HG02884 (cell line): Measurements from ENCODE around the gene KCNK1.

Source experiments
- ATAC-seq: cut with Tn5 transposase; IDR thresholded peaks from one replicate; pipeline ENCODE4 v1.9.1; 2021; ENCODE audit warnings: mild to moderate bottlenecking, moderate library complexity; ENCODE audit not compliant: unreplicated experiment

The KCNK1 gene

DNA sequence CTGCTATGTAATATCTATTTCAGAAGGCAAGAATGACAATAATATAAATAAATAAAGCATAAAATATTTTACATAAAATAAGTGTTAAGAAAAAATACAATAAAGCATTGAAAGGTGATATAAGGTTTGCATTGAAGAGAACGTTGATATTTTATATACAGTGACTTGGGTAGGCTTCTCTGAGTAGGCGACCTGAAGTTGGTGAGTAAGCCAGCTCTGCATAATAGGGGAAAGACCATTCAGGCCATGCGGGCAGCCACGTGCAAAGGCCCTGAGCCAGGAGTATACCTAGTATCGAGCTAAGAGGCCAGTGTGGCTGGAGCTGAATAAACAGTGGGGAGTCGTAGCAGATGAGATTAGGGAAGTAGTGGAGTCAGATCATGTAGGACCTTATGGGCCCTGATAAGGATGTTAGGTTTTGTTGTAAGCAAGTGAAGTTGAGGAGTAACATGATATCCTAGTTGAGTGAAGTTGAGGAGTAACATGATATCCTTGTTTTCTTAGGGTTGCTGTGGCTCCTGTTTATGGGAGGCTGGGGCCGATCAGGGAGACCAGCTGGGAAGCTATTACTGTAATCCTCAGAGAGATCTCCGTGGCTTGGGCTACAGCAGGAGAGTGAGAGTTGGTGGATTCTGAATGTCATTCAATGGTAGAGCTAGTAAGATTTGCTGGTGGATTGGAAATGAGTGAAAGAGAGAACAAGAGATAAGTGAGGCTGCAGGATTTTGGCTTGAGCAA, 22.0 kb downstream of the KCNK1 start:
- no peak for ATAC-seq

- ATAC-seq, result no peak
Measured at GRCh38 chr1:233636503-233636877, 22.6 kb downstream of the KCNK1 start.

DNA sequence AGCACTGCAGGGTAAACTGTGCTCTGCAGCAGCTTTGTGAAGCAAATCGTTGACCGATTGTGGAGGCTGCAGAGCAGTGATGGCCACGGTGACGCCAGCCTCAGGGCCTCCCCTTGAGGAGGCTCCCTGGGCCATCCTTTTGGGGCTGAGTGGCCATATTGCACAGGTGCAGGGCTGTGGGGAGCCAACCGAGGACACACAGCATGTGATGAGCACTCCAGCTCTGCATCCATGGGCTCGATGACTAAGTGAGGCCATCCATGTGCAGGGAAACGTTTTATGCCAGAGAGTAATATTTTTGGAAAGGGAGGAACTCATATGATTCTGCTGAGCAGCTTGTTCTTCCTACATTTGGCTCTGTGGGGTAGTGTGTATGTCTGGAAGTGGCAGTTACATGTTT, 24.6 kb downstream of the KCNK1 start:
- ATAC-seq, result no peak

DNA sequence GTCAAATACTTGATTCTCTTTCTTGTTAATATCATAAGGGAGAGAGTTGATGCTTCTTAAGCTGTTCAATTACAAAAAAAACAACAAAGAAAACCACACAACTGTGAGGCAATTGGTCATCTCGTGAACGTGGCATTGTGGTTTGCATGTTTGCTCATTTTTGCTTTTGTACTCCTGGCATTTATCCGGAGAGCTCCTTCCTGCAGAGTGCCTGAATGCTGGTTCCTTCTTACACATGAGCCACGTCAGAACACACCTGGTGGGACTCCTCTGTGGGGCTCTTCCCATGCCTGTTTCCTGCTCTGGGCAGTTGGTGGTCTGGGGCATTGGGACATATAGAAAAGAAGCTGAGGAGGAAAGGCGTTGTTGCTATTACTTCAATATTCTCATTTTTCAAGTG, 25.7 kb downstream of the KCNK1 start:
- ATAC-seq, result no peak

GRCh38 chr1:233640179-233640578, 26.3 kb downstream of the KCNK1 start:
- no peak for ATAC-seq

DNA sequence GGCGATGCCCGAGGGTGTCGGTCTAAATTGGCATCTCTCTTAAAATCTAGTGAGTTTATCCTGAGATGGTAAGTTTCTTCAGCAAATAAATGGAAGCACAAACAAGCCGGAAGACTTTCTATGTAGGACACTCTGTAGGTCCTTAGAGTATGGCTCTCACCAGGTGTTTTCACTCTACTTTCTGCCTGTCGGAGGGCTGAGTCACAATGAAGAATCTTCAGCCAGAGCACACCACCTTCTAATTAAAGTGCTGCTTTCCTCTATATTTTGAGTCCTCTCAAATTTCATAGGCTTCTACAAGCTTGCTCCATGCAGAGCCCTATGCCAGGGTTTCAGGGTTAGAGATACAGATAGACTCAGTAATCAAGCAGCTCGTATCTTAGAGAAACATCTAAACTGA, 27.1 kb downstream of the KCNK1 start:
- ATAC-seq, result no peak

DNA sequence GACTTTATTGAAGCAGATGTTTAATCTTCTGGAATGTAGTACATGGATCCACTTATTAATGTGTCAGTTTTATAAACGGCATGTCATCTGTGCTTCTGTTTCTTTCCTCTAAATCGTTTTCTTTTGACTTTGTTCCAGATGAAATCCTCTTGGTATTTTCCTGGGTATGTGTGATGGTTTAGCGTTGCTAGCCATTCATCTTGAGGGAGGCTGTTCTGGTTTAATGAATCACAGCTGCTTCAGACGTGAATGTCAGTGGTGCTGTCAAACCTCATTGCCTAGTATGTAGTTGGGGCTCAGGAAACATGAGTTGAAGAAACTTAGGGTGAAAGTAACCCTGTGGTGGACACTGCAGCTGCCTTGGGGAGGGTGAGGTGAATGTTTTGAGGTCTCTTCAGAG, 33.2 kb downstream of the KCNK1 start:
- ATAC-seq, result no peak

DNA sequence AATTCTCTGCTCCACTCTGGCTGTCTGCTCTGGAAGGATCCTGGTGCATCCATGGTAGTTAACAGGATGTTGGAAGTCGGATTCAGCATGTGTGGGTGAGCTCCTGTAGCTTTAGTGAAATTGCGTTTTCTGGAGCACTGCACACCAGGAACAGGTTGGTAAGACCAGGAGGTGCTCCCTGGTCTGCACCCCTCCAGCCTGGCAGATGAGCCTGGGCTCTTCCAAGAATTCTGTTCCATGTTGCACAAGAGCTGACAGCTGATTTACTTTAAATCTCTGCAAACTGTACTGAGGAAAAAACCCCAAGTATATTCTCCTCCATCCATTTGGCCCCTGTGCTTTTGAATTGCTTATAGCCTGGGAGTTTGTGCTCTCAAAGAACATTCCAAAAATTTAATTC, 33.7 kb downstream of the KCNK1 start:
- ATAC-seq, result no peak

- ATAC-seq, result no peak
Measured at GRCh38 chr1:233651061-233651460, 37.2 kb downstream of the KCNK1 start.

DNA sequence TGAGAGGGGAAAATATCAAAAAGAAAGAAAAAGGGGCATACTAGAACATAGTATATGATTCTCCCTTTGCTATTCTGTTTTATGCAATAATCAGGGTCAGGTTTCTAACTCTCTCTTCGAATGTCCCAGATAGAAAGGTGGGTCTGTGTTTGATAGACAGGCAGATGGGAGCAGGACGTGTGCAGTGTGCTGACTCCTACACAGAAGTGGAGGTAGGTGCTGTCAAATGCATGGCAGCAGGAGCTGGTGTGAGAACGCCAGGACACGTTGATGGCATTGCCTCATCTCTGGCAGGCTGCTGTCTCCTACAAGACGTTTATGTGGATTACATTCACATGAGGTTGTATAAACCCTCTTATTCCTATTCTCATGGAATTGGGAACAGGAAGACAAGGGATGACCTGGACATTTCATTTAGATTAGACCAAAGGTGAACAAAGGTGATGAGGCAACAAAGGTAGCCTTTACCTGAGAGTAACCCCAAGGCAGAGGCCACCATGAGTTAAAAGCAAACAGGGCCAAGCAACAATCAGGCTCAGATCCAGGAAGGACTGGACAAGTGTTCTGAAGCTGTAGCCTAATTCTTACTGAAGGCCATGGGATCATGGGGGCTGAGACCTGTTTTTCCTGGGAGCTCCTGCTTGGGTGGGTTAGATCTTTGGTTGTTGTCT, 37.8 kb downstream of the KCNK1 start:
- no peak for ATAC-seq

DNA sequence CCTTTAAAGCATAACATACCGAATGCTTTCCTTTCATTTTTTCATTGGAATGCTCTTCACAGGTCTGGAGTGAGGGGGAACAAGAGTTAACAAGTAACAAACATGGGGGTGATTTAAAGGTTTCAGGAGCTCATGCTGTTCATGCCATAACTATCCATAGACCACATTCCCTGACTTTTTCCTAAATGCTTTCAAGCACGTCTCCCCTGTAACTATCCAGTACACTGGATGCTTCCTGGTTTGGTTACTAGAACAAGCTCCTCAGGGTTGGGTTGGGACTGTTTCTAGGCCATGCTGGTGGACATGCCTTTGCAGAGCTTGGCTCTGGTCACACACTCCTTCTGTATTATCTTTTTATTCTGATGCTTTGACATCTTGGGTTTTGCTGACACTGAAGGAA, 38.6 kb downstream of the KCNK1 start:
- no peak for ATAC-seq

GRCh38 chr1:233654658-233655280, 40.9 kb downstream of the KCNK1 start:
- ATAC-seq, result no peak

DNA sequence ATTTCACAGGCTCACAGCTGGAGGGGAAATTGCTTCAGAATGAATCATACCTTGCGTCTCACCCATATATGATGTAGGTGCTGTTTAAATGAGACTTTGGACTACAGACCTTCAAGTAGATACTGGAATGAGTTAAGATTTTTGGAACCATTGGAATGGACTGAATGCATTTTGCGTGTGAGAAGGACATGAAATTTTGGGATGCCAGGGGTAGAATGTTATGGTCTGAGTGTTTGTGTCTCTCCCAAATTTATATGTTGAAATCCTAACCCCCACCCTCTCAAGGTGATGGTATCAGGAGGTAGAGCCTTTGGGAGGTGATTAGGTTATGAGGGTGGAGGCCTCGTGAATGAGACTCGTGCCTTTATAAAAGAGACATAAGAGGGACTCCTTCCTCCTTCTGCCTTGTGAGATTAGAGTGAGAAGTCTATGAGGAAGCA, 41.4 kb downstream of the KCNK1 start:
- ATAC-seq, result no peak

- no peak for ATAC-seq
Measured at GRCh38 chr1:233656032-233656635, 42.2 kb downstream of the KCNK1 start.

GRCh38 chr1:233656687-233657086, 42.8 kb downstream of the KCNK1 start:
- ATAC-seq, result no peak

DNA sequence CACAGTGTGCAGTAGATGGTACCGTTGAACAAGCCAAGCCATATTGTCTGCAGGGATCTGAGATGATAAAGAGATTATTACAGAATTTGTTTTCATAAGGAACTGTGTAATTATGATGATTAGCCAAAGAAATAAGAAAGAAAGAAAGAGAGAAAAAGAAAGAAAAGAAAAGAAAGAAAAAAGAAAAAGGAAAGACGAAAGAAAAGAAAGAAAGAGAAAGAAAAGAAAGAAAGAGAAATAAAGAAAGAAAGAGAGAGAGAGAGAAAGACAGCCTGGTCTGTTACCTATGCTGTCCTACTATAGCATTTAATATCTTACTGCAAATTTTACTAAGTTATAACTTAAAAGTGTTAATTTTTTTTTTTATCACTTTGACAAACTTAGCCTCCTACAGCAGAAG, 43.6 kb downstream of the KCNK1 start:
- ATAC-seq, result no peak

DNA sequence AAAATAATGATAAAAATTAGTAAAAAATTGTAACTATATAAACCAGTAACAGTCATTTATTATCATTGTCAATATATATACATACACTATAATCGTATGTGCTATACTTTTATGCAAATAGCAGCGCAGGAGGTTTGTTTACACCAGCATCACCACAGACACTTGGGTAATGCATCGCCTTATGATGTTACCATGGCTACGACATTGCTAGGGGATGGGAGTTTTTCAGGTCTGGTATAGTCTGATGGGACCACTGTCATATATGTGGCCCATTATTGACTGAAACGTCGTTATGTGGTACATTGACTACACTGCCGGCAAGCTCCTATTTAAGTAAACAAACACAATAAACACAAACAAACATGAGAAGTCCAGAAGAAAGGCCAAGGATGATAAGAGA, 45.6 kb downstream of the KCNK1 start:
- no peak for ATAC-seq

DNA sequence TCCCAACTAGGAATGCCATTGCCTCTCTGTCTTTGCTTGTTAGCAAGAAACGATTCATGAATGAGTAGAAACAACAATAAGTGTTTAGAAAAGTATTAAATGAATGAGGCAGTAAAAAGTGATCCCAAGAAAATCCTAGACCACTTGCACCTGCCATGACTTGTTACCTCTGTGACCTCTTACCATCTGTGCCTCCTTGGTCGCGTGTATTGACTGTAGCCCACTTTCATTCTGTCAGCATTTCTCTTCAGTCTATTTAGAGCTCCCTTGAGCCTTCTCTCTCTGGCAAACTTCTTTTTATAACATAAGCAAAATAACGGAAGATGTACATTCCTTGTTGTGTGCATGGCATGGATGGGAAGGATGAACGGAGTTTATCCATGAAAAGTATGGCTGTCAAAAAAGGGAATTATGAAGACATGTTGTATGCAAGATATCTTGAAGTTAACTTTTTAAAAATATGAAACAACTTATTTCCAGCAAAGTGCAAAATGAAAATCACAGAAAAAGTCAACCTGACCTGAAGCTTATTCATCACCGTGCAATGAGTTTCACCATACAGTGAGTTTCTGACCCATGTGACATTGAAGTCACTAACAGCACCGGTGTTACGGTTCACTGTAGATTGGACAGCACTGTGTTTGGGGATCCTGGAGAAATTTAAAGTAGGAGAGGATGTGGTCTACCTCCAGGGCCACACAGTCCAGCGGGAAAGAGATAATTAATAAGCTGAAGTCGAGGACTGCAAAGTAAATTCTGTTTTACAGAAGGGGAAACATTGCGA, 47.7 kb downstream of the KCNK1 start:
- ATAC-seq, result no peak

DNA sequence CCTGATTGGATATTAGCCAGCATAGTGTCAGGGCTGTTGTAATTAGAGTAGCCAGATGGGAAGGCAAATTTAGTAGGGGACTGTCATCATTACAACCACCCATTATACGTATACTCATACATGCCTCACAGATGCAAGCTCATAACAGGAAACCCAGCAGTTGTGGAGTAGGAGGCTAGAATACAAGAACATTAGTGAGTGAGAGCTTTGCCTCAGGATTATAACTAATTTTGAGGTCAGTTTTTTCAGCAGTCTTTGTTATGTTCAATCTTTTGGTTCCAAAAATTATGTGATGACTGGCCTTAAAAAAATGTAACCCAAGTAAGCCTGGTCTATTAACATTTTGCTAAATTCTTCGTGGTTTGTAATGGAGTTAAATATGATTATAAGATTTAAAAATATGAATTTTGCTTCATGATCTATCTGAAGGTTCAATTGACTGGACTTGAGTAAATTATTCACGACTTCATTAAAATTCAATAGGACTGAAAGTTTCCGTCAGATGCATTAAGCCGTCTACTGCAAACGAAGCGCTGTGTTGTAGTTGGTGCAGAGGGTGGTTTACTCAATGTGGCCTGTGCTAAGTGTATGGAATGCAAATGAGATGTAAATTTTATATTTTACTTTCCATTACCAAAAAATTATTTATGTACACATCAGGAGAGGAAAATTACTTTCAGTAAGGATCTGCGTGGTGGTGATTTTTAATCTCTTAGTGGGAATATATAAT, 48.8 kb downstream of the KCNK1 start:
- no peak for ATAC-seq

- ATAC-seq, result no peak
Measured at GRCh38 chr1:233664253-233664652, 50.3 kb downstream of the KCNK1 start.
